Activated CD8-positive, alpha-beta T cell treated with anti-CD3 and anti-CD28 coated beads, Interleukin-2, amount 10 ng/mL, durations not matched to agents 7 days and 5 days (primary cell): Measurements from ENCODE around the gene GDF7. TPM values are rescaled to one million over a fixed set of nuclear protein-coding genes. Genes with fewer than 3 reads are reported as not detected.

ENCODE experiments used
- ATAC-seq: fragments of 150-1000 bp; cut with Tn5 transposase; one replicate; pipeline ENCODE4 v1.10.0; 2021; ENCODE audit warnings: moderate library complexity
- CTCF ChIA-PET: fragments of 350-600 bp; sonication (Branson Sonifier 250); formaldehyde crosslinking; loops from one replicate; lab custom pipeline; 2021; ENCODE audit warnings: antibody characterized with exemption; lab: Charles Lee
- POLR2A ChIA-PET: fragments of 350-600 bp; sonication (Branson Sonifier 250); formaldehyde crosslinking; loops from one replicate; lab custom pipeline; 2021; ENCODE audit warnings: antibody characterized with exemption; lab: Charles Lee
- DNase-seq: peaks from one replicate; pipeline ENCODE4 v3.0.0-alpha.2; 2020
- H3K27ac Mint-ChIP-seq: one replicate; pipeline ENCODE4 v1.8.0; 2021; ENCODE audit warnings: mild to moderate bottlenecking, mixed read lengths
- H3K27me3 Mint-ChIP-seq: one replicate; pipeline ENCODE4 v1.8.0; 2021; ENCODE audit warnings: low read depth, mixed read lengths
- H3K36me3 Mint-ChIP-seq: one replicate; pipeline ENCODE4 v1.8.0; 2021; ENCODE audit warnings: low read depth, mixed read lengths
- H3K4me1 Mint-ChIP-seq: one replicate; pipeline ENCODE4 v1.8.0; 2021; ENCODE audit warnings: low read depth, mixed read lengths
- H3K4me3 Mint-ChIP-seq: one replicate; pipeline ENCODE4 v1.8.0; 2021; ENCODE audit warnings: mild to moderate bottlenecking, mixed read lengths
- H3K9me3 Mint-ChIP-seq: one replicate; pipeline ENCODE4 v1.8.0; 2022; ENCODE audit warnings: mixed read lengths; ENCODE audit not compliant: insufficient read depth
- total RNA-seq, 2 experiments: library from RNA; stranded (reverse); gene quantifications; one replicate each; pipeline ENCODE4 v1.2.3, GENCODE V29; 2021

GDF7 gene
- total RNA-seq, 2 experiments from 2014 or later, result not detected

GRCh38 chr2:20648206-20648605, 18.7 kb upstream of the GDF7 start:
- no peak for DNase-seq
- CTCF ChIA-PET, result interaction anchor here (0.8 to 4.8 kb wide), 7 partner anchors 12 to 302 kb away, joined by 3 to 38 read pairs (median 6); partner anchors contain the start of gene RHOB
- peaks cover 19% of the 10 kb centered on the region for H3K4me1 Mint-ChIP-seq
- no peak overlapping the region for H3K27ac Mint-ChIP-seq
- H3K9me3 Mint-ChIP-seq, result no peaks in the 10 kb centered on the region
- no peak overlapping the region for H3K4me3 Mint-ChIP-seq
- POLR2A ChIA-PET, result interaction anchor here (1.7 kb wide), 1 partner anchor 201 kb away, joined by 8 read pairs; the partner anchor contains the start of gene RHOB
- no peaks in the 10 kb centered on the region for H3K36me3 Mint-ChIP-seq
- no peaks in the 10 kb centered on the region for H3K27me3 Mint-ChIP-seq
- ATAC-seq, result no peak

GRCh38 chr2:20648831-20649230, 18.1 kb upstream of the GDF7 start:
- no peak overlapping the region for H3K27ac Mint-ChIP-seq
- POLR2A ChIA-PET, result interaction anchor here (1.7 kb wide), 1 partner anchor 202 kb away, joined by 8 read pairs; the partner anchor contains the start of gene RHOB
- H3K36me3 Mint-ChIP-seq, result no peaks in the 10 kb centered on the region
- CTCF ChIA-PET, result interaction anchor here (0.8 to 4.8 kb wide), 8 partner anchors 12 to 302 kb away, joined by 3 to 38 read pairs (median 5); partner anchors contain the start of gene RHOB
- ATAC-seq (no peak), DNase-seq (no peak)
- no peaks in the 10 kb centered on the region for H3K27me3 Mint-ChIP-seq
- H3K4me3 Mint-ChIP-seq, result no peak overlapping the region
- H3K9me3 Mint-ChIP-seq, result no peaks in the 10 kb centered on the region
- H3K4me1 Mint-ChIP-seq, result peaks cover 19% of the 10 kb centered on the region

DNA sequence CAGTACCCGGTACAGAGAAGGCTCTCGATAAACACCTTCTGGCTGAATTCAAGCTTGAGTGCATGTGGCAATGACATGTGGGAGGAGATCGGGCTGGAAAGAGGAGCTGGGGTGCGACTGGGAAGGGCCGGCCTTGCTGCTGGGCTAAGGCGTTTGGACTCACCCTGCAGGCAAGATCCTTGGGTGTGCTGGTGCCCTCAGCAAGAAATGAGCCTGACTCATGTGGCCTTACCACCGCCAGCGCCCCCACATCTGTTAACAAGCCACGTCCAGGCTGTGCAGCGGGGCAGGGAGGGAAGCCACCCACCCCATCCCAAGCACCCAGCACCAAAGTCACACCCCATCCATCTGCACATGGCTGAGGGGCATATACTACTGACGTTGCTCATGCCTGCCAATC, 17.4 kb upstream of the GDF7 start:
- no peak for ATAC-seq
- Mint-ChIP-seq H3K27me3 (no peaks in the 10 kb centered on the region), H3K4me1 (peaks cover 19% of the 10 kb centered on the region), H3K9me3 (no peaks in the 10 kb centered on the region), H3K36me3 (no peaks in the 10 kb centered on the region), H3K4me3 (peak overlapping the region; percentile 87), H3K27ac (no peak overlapping the region)
- DNase-seq, result no peak
- POLR2A ChIA-PET, result interaction anchor here (0.6 to 1.7 kb wide), 3 partner anchors 8 to 202 kb away, joined by 3 to 8 read pairs (median 7); partner anchors contain the start of gene RHOB
- CTCF ChIA-PET, result interaction anchor here (0.8 to 4.8 kb wide), 5 partner anchors 12 to 238 kb away, joined by 3 to 38 read pairs (median 5); partner anchors contain the start of gene RHOB

DNA sequence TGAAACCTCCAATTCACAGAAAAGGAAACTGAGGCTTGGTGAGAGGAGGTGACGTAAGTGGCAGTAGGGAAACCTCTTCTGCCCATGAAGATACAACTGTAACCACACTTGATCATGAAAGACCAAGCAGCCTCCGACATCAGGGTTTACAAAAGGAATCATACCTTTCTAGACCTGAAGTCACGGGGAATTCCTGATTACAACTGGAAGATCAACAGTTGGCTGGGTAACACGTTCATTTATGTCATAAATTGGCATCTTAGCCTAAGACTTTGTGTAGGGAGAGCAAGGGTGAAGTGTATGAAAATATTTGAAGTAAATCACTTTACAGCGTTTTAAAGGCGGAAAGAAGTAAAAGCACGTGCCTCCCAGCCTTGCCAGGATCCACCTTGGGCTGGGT, 17.0 kb upstream of the GDF7 start:
- DNase-seq (no peak), ATAC-seq (no peak)
- Mint-ChIP-seq H3K27me3 (no peaks in the 10 kb centered on the region), H3K9me3 (no peaks in the 10 kb centered on the region), H3K27ac (peak overlapping the region; percentile 82), H3K4me3 (peak overlapping the region; percentile 87), H3K36me3 (no peaks in the 10 kb centered on the region), H3K4me1 (peaks cover 19% of the 10 kb centered on the region)
- ChIA-PET POLR2A (interaction anchor here (0.6 to 2.2 kb wide), 3 partner anchors 7 to 203 kb away, joined by 6 to 15 read pairs (median 7); partner anchors contain the start of genes LDAH and RHOB), CTCF (interaction anchor here (0.6 to 4.8 kb wide), 10 partner anchors 11 to 382 kb away, joined by 3 to 57 read pairs (median 8); partner anchors contain the start of gene RHOB)

DNA sequence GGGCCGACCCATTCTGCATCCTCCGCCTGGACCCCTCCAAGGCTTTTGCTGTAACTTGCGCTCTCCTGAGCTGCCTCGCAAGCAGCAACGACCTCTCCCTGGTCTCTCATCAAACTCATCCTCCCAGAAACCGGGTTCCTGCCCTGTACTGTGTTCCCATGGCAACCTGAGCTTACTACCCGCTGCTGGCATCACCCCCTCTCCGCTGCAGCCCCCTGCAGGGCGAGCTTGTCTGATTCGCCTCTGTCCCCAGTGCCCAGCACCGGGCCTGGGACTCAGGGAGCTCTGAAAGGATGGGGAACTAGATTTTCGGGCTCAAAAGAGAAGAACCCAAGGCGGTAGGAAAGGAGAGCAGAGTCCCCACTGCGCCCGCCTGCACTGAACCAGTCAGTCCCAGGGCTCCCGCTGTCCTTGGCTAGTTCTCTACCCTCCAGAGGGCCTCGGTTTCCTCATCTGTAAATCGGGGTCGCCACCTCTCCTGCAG, 16.5 kb upstream of the GDF7 start:
- peak overlapping the region; percentile 87 for H3K4me3 Mint-ChIP-seq
- no peaks in the 10 kb centered on the region for H3K36me3 Mint-ChIP-seq
- DNase-seq (peak; percentile 37), ATAC-seq (no peak)
- ChIA-PET CTCF (interaction anchor here (0.6 to 4.8 kb wide), 18 partner anchors 11 to 545 kb away, joined by 3 to 57 read pairs (median 6); partner anchors contain the start of gene RHOB), POLR2A (interaction anchor here (0.7 to 2.2 kb wide), 7 partner anchors 11 to 299 kb away, joined by 3 to 15 read pairs (median 6); partner anchors contain the start of genes LDAH and RHOB)
- H3K27ac Mint-ChIP-seq, result peak overlapping the region; percentile 82
- no peaks in the 10 kb centered on the region for H3K9me3 Mint-ChIP-seq
- H3K4me1 Mint-ChIP-seq, result peaks cover 19% of the 10 kb centered on the region
- H3K27me3 Mint-ChIP-seq, result peaks cover 3% of the 10 kb centered on the region

GRCh38 chr2:20650877-20651730, 15.8 kb upstream of the GDF7 start, which contains the start of gene HS1BP3:
HS1BP3 (minus strand) TSS chr2:20651098; CDS start chr2:20651063, 35 bp downstream.
- Mint-ChIP-seq H3K27me3 (peaks cover 7% of the 10 kb centered on the region), H3K4me3 (peak within 1 kb of the TSS; percentile 87), H3K27ac (peak within 1 kb of the TSS; percentile 91), H3K36me3 (no peaks in the 10 kb centered on the region), H3K4me1 (peaks cover 19% of the 10 kb centered on the region), H3K9me3 (no peaks in the 10 kb centered on the region)
- DNase-seq, result peak; percentile 89
- CTCF ChIA-PET, result interaction anchor here (0.6 to 4.8 kb wide), 36 partner anchors 9 to 545 kb away, joined by 3 to 57 read pairs (median 4); partner anchors contain the start of gene RHOB
- peak; percentile 95 for ATAC-seq
- POLR2A ChIA-PET, result interaction anchor here (0.7 to 2.2 kb wide), 10 partner anchors 10 to 302 kb away, joined by 3 to 15 read pairs (median 4); partner anchors contain the start of genes LDAH and RHOB

GRCh38 chr2:20651731-20652099, 15.2 kb upstream of the GDF7 start:
- ATAC-seq, result no peak
- peaks cover 19% of the 10 kb centered on the region for H3K4me1 Mint-ChIP-seq
- CTCF ChIA-PET, result interaction anchor here (0.6 to 4.8 kb wide), 35 partner anchors 9 to 546 kb away, joined by 3 to 57 read pairs (median 4); partner anchors contain the start of gene RHOB
- peak overlapping the region; percentile 87 for H3K4me3 Mint-ChIP-seq
- H3K36me3 Mint-ChIP-seq, result no peaks in the 10 kb centered on the region
- POLR2A ChIA-PET, result interaction anchor here (1.0 to 2.2 kb wide), 9 partner anchors 9 to 303 kb away, joined by 3 to 15 read pairs (median 4); partner anchors contain the start of genes LDAH and RHOB
- no peaks in the 10 kb centered on the region for H3K9me3 Mint-ChIP-seq
- DNase-seq, result no peak
- peaks cover 9% of the 10 kb centered on the region for H3K27me3 Mint-ChIP-seq
- H3K27ac Mint-ChIP-seq, result peak overlapping the region; percentile 91

- H3K9me3 Mint-ChIP-seq, result no peaks in the 10 kb centered on the region
- peaks cover 9% of the 10 kb centered on the region for H3K27me3 Mint-ChIP-seq
- ChIA-PET CTCF (interaction anchor here (1.3 to 4.8 kb wide), 11 partner anchors 9 to 240 kb away, joined by 4 to 57 read pairs (median 12); partner anchors contain the start of gene RHOB), POLR2A (interaction anchor here (0.8 to 2.2 kb wide), 7 partner anchors 9 to 303 kb away, joined by 3 to 15 read pairs (median 4); partner anchors contain the start of genes LDAH and RHOB)
- ATAC-seq (no peak), DNase-seq (no peak)
- H3K36me3 Mint-ChIP-seq, result no peaks in the 10 kb centered on the region
- H3K4me3 Mint-ChIP-seq, result no peak overlapping the region
- peaks cover 19% of the 10 kb centered on the region for H3K4me1 Mint-ChIP-seq
- peak overlapping the region; percentile 30 for H3K27ac Mint-ChIP-seq
Measured at GRCh38 chr2:20652141-20652540, 14.8 kb upstream of the GDF7 start.

GRCh38 chr2:20652673-20653575, 14.0 kb upstream of the GDF7 start:
- Mint-ChIP-seq H3K9me3 (no peaks in the 10 kb centered on the region), H3K27me3 (peaks cover 11% of the 10 kb centered on the region), H3K4me1 (peaks cover 19% of the 10 kb centered on the region), H3K4me3 (no peak overlapping the region), H3K36me3 (no peaks in the 10 kb centered on the region), H3K27ac (no peak overlapping the region)
- DNase-seq (no peak), ATAC-seq (no peak)
- POLR2A ChIA-PET, result interaction anchor here (0.8 to 1.2 kb wide), 3 partner anchors 170 to 304 kb away, joined by 3 to 4 read pairs (median 3); partner anchors contain the start of gene LDAH
- CTCF ChIA-PET, result interaction anchor here (1.9 to 4.8 kb wide), 4 partner anchors 8 to 213 kb away, joined by 7 to 57 read pairs (median 30); partner anchors contain the start of gene RHOB
